ENCODE measurements around the gene PLIN5.
"Not testable (repeated sequence)": the region's sequence is repeated elsewhere in the genome, so short reads cannot be mapped to it uniquely, and the experiment has no call there.

The PLIN5 gene

DNA sequence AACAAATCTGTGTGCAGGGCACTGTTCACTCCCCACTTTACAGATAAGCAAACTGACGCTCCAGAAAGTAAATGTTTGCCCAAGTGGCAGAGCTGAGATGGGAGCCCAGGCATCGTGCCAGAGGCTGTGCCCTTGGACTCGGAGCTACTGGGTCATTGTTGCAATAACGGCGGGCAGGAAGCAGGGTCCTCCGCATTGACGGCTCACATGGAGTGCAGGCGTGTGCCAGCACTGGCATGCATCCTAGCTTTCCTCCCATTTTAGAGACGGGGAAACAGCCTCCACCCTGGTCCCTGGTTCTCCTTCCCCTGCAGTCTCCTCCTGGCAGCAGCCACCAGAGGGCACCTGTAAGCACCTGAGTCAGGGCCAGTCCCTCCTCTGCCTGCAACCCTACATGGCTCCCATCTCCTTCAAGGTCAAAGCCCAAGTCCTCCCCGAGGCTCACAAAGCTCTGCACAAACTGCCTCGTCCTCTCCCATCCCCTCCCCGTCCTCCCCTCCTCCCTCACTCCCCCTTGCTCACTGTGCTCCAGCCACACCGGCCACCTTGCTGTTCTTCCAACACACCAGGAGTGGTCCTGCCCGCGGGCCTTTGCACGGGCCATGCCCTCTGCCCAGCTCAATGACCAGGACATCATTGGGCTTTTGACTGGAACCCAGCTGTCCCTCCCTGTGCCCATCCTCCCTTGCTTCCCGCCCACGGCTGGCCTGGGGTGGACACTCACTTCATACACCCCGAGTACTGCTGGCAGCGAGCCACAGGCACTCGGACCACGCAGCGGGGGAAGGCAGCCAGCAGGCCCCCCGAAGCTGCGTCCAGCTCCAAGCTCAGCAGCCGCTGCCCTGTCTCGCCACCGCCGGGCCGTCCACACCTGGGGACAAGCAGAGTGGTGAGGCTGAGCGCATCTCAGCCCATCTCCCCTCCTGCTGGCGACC lies 12.5 kb upstream of the PLIN5 start:
- DNase-seq (ENCODE audit: low read depth in 1 of 2, low spot score in 1 of 2) = peak in 1 of 2 experiments; percentile 72
- no peak overlapping the region for H3K27ac ChIP-seq (replicated peaks)
- H3K27me3 ChIP-seq (ENCODE audit: insufficient read depth, poor library complexity, severe bottlenecking) = no peaks in the 10 kb centered on the region
- no peak overlapping the region for H3K4me3 ChIP-seq (replicated peaks; ENCODE audit: insufficient read depth, low read length)
- no peak for TF ChIP-seq GABPA (IDR thresholded peaks at IDR 0.05; ENCODE audit: low read depth)
- TF ChIP-seq, protein P1, sequence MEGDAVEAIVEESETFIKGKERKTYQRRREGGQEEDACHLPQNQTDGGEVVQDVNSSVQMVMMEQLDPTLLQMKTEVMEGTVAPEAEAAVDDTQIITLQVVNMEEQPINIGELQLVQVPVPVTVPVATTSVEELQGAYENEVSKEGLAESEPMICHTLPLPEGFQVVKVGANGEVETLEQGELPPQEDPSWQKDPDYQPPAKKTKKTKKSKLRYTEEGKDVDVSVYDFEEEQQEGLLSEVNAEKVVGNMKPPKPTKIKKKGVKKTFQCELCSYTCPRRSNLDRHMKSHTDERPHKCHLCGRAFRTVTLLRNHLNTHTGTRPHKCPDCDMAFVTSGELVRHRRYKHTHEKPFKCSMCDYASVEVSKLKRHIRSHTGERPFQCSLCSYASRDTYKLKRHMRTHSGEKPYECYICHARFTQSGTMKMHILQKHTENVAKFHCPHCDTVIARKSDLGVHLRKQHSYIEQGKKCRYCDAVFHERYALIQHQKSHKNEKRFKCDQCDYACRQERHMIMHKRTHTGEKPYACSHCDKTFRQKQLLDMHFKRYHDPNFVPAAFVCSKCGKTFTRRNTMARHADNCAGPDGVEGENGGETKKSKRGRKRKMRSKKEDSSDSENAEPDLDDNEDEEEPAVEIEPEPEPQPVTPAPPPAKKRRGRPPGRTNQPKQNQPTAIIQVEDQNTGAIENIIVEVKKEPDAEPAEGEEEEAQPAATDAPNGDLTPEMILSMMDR (IDR thresholded peaks at IDR 0.05; ENCODE audit: insufficient read depth, low read length) = peak; percentile 35
- TF ChIP-seq, protein P2, sequence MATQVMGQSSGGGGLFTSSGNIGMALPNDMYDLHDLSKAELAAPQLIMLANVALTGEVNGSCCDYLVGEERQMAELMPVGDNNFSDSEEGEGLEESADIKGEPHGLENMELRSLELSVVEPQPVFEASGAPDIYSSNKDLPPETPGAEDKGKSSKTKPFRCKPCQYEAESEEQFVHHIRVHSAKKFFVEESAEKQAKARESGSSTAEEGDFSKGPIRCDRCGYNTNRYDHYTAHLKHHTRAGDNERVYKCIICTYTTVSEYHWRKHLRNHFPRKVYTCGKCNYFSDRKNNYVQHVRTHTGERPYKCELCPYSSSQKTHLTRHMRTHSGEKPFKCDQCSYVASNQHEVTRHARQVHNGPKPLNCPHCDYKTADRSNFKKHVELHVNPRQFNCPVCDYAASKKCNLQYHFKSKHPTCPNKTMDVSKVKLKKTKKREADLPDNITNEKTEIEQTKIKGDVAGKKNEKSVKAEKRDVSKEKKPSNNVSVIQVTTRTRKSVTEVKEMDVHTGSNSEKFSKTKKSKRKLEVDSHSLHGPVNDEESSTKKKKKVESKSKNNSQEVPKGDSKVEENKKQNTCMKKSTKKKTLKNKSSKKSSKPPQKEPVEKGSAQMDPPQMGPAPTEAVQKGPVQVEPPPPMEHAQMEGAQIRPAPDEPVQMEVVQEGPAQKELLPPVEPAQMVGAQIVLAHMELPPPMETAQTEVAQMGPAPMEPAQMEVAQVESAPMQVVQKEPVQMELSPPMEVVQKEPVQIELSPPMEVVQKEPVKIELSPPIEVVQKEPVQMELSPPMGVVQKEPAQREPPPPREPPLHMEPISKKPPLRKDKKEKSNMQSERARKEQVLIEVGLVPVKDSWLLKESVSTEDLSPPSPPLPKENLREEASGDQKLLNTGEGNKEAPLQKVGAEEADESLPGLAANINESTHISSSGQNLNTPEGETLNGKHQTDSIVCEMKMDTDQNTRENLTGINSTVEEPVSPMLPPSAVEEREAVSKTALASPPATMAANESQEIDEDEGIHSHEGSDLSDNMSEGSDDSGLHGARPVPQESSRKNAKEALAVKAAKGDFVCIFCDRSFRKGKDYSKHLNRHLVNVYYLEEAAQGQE (IDR thresholded peaks at IDR 0.05; ENCODE audit: insufficient replicate concordance, low read depth) = no peak

DNA sequence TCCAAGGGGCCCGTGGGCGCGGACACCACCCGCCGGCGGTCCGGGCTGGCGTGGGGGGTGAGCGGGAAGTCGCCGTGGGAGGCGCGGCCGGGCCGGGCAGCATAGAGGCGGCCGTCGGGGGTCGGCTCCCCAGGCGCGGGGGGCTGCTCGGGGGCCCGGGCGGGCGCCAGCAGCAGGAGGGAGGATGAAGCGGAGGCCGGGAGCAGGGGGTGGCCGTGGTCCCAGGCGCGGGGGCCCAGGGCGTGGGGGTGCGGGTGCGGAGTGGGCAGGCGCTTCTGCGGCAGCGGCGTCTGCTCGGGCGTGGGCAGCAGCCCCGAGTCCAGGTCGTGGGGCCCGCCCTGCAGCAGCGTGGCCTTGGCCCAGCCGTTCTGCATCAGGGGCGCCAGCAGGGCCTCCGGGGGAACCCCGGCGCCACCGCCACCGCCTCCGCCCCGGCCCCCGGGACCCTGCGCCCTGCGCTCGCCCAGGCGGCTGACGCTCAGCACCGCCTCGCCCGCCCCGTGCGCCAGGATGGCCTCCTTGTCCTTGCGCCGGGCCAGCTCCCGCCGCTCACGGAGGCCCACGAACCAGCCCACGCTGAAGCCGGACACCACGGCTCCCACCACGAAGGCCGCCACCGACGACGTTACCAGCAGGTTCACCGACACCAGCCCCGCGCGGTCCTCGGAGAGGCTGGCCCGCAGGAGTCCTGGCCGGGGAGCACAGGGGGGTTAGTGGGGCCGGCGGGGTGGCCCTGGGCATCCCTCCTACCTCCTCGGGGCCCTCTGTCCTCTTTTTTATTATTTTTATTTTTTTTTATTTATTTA lies 9.0 kb upstream of the PLIN5 start:
- Histone ChIP-seq H3K27ac (replicated peaks) (no peak overlapping the region), H3K4me3 (replicated peaks; ENCODE audit: insufficient read depth, low read length) (no peak overlapping the region), H3K27me3 (ENCODE audit: insufficient read depth, poor library complexity, severe bottlenecking) (no peaks in the 10 kb centered on the region)
- TF ChIP-seq, protein P2 (IDR thresholded peaks at IDR 0.05; ENCODE audit: insufficient replicate concordance, low read depth) = no peak
- no peak for TF ChIP-seq GABPA (IDR thresholded peaks at IDR 0.05; ENCODE audit: low read depth)
- TF ChIP-seq SPI1 (IDR thresholded peaks at IDR 0.05; ENCODE audit: borderline replicate concordance, low read depth) = no peak
- TF ChIP-seq POLR2AphosphoS5 (IDR thresholded peaks at IDR 0.05; ENCODE audit: low read depth) = no peak
- TF ChIP-seq, protein P1 (IDR thresholded peaks at IDR 0.05; ENCODE audit: insufficient read depth, low read length) = no peak
- DNase-seq (ENCODE audit: low read depth in 1 of 2, low spot score in 1 of 2) = no peak

DNA sequence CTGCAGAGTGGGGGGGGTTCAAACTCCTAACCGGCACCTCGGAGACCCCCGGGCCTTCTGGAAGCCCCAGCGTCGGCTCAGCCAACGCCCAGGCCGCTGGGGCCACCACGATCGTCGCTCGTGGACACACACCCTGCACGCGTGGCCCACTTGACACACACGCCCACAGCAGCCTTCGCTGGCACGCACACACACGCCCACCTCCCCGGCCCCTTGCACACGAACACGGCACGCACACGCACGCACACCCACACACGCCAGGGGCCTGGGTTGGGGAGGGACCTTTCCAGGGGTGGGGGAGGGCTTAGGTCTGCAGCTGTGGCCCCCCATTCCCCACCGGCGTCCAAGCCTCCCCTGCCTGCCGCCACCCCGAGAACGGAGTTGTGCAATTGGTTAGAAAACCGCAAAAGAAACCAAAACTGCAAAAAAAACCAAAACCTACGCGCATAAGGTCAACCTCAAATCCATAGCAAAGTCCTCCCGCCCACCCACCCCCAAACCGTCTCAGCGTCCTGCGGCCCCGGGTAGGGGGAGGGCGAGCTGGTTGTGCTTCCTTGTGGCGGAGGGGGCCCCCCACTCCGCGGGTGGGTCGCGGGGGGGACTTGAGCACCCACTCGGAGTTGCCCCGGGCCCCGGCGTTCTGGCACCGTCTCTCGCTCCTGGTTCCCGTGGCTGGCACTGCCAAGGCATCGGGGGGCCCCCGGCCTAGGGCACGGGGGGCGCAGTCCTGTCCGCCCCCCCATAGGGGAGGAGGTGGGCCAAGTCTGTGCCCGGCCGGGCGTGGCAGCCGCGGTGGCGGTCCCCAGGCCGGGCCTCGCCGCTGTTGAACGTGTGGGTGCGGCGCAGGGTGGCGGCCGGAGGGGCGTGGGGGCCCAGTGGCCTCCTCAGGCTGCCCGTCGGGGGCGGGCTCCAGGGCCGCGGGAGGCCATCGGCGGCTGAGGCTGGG lies 8.1 kb upstream of the PLIN5 start:
- Histone ChIP-seq H3K27ac (replicated peaks) (peak overlapping the region; percentile 87), H3K4me3 (replicated peaks; ENCODE audit: insufficient read depth, low read length) (no peak overlapping the region), H3K27me3 (ENCODE audit: insufficient read depth, poor library complexity, severe bottlenecking) (no peaks in the 10 kb centered on the region)
- DNase-seq (ENCODE audit: low read depth in 1 of 2, low spot score in 1 of 2) = peak; percentile 79
- TF ChIP-seq POLR2AphosphoS5 (IDR thresholded peaks at IDR 0.05; ENCODE audit: low read depth) = peak; percentile 50
- TF ChIP-seq, protein P2 (IDR thresholded peaks at IDR 0.05; ENCODE audit: insufficient replicate concordance, low read depth) = no peak

DNA sequence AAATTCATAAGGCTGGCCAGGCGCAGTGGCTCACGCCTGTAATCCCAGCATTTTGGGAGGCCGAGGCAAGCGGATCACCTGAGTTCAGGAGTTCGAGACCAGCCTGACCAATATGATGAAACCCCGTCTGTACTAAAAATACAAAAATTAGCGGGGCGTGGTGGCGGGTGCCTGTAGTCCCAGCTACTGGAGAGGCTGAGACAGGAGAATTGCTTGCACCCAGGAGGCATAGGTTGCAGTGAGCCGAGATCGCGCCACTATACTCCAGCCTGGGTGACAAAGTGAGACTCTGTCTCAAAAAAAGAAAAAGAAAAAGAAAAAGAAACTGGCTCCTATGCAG lies 6.8 kb upstream of the PLIN5 start:
- peak overlapping the region; percentile 87 for H3K27ac ChIP-seq (replicated peaks)
- H3K27me3 ChIP-seq (ENCODE audit: insufficient read depth, poor library complexity, severe bottlenecking) = not testable (repeated sequence)
- peak in 1 of 2 experiments; percentile 57 for DNase-seq (ENCODE audit: low read depth in 1 of 2, low spot score in 1 of 2)

More for the DNA sequence above, 6.8 kb upstream of the PLIN5 start:
- H3K4me3 ChIP-seq (replicated peaks; ENCODE audit: insufficient read depth, low read length) = not testable (repeated sequence)

Data from HL-60 (cell line).